ENCODE results near the gene MUC21. TPM values are rescaled to one million over a fixed set of nuclear protein-coding genes. Genes with fewer than 3 reads are reported as not detected.

MUC21 gene
- not detected for total RNA-seq

- no peak for TF ChIP-seq CTCF (IDR thresholded peaks at IDR 0.05)
These were observed at the start of gene MUC21 for GRCh38 chr6:30983439-30983838. TSS of gene MUC21 (plus strand) at chr6:30983718. CDS start at chr6:30983959, 241 bp downstream.

GRCh38 chr6:30935018-30935417 is 48.5 kb upstream of the MUC21 start:
- no peak for DNase-seq
- intact Hi-C loops (cut with DNase I), result no loop called here
- no peak overlapping the region for H3K27ac ChIP-seq
- H3K9ac ChIP-seq (ENCODE audit: low read depth in 2 of 2, low read length in 2 of 2), result no peak overlapping the region
- no peaks in the 10 kb centered on the region for H3K9me3 ChIP-seq
- no peaks in the 10 kb centered on the region for H3K4me1 ChIP-seq
- no peak overlapping the region for H3K4me3 ChIP-seq
- no peaks in the 10 kb centered on the region for H3K27me3 ChIP-seq
- H3K36me3 ChIP-seq, result no peaks in the 10 kb centered on the region
- TF ChIP-seq CTCF (IDR thresholded peaks at IDR 0.05), result no peak

More at GRCh38 chr6:30983439-30983838, at the start of gene MUC21:
- intact Hi-C loops (cut with DNase I), result no loop called here
- no peak for DNase-seq
- Histone ChIP-seq H3K9me3 (no peaks in the 10 kb centered on the region), H3K27ac (no peak within 1 kb of the TSS), H3K27me3 (no peaks in the 10 kb centered on the region), H3K36me3 (no peaks in the 10 kb centered on the region), H3K9ac (ENCODE audit: low read depth in 2 of 2, low read length in 2 of 2) (no peak within 1 kb of the TSS), H3K4me1 (no peaks in the 10 kb centered on the region), H3K4me3 (no peak within 1 kb of the TSS)

GRCh38 chr6:30937265-30937664 is 46.3 kb upstream of the MUC21 start:
- no peaks in the 10 kb centered on the region for H3K27me3 ChIP-seq
- TF ChIP-seq CTCF (IDR thresholded peaks at IDR 0.05), result no peak
- H3K4me3 ChIP-seq, result no peak overlapping the region
- no peaks in the 10 kb centered on the region for H3K9me3 ChIP-seq
- intact Hi-C loops (cut with DNase I), result no loop called here
- H3K27ac ChIP-seq, result no peak overlapping the region
- H3K9ac ChIP-seq (ENCODE audit: low read depth in 2 of 2, low read length in 2 of 2), result no peak overlapping the region
- no peaks in the 10 kb centered on the region for H3K4me1 ChIP-seq
- no peak for DNase-seq
- H3K36me3 ChIP-seq, result no peaks in the 10 kb centered on the region

GRCh38 chr6:30938730-30939129 is 44.8 kb upstream of the MUC21 start:
- no peak for TF ChIP-seq CTCF (IDR thresholded peaks at IDR 0.05)
- intact Hi-C loops (cut with DNase I), result no loop called here
- H3K9me3 ChIP-seq, result no peaks in the 10 kb centered on the region
- H3K27me3 ChIP-seq, result no peaks in the 10 kb centered on the region
- no peak overlapping the region for H3K27ac ChIP-seq
- H3K36me3 ChIP-seq, result no peaks in the 10 kb centered on the region
- H3K4me1 ChIP-seq, result no peaks in the 10 kb centered on the region
- no peak overlapping the region for H3K9ac ChIP-seq (ENCODE audit: low read depth in 2 of 2, low read length in 2 of 2)
- H3K4me3 ChIP-seq, result no peak overlapping the region
- no peak for DNase-seq

GRCh38 chr6:30939473-30939872 is 44.0 kb upstream of the MUC21 start:
- no peaks in the 10 kb centered on the region for H3K9me3 ChIP-seq
- DNase-seq, result no peak
- no peak overlapping the region for H3K27ac ChIP-seq
- H3K4me3 ChIP-seq, result no peak overlapping the region
- no peaks in the 10 kb centered on the region for H3K4me1 ChIP-seq
- TF ChIP-seq CTCF (IDR thresholded peaks at IDR 0.05), result no peak
- no peaks in the 10 kb centered on the region for H3K27me3 ChIP-seq
- H3K9ac ChIP-seq (ENCODE audit: low read depth in 2 of 2, low read length in 2 of 2), result no peak overlapping the region
- intact Hi-C loops (cut with DNase I), result no loop called here
- H3K36me3 ChIP-seq, result no peaks in the 10 kb centered on the region

Data from colonic mucosa (tissue), 4 donors.